GM12872 (cell line): ENCODE measurements around the gene NEDD4L.

Experiments
- CTCF ChIP-seq: IDR thresholded peaks from 3 replicates; pipeline ENCODE4 v1.5.1; 2011; ENCODE audit warnings: low read depth, mild to moderate bottlenecking, low read length, moderate library complexity; ENCODE audit not compliant: insufficient read depth

The NEDD4L gene

GRCh38 chr18:58103339-58103985 lies 59.4 kb downstream of the NEDD4L start:
- TF ChIP-seq CTCF, result no peak

GRCh38 chr18:58104096-58104495 lies 60.1 kb downstream of the NEDD4L start:
- no peak for TF ChIP-seq CTCF

- TF ChIP-seq CTCF, result no peak
Observed at GRCh38 chr18:58105206-58105887, 61.3 kb downstream of the NEDD4L start.

- no peak for TF ChIP-seq CTCF
Observed at GRCh38 chr18:58105888-58106260, 61.8 kb downstream of the NEDD4L start.

- TF ChIP-seq CTCF, result no peak
Observed at GRCh38 chr18:58106289-58107070, 62.5 kb downstream of the NEDD4L start.

- TF ChIP-seq CTCF, result no peak
Observed at GRCh38 chr18:58109256-58109655, 65.2 kb downstream of the NEDD4L start.

GRCh38 chr18:58110398-58110797 lies 66.4 kb downstream of the NEDD4L start:
- no peak for TF ChIP-seq CTCF
